PFSK-1 (cell line): Measurements from ENCODE around the gene NR3C1.

ENCODE experiments used
- TAF1 ChIP-seq: IDR thresholded peaks from 2 replicates; pipeline ENCODE4 v1.6.1; 2012; ENCODE audit warnings: low read length, control low read depth, borderline replicate concordance; ENCODE audit not compliant: insufficient read depth
- TF ChIP-seq, protein P1 (sequence below), 2 experiments: IDR thresholded peaks; 2 replicates each; pipeline versions ENCODE4 v1.6.1 to v1.8.0; 2011 to 2012; ENCODE audit warnings: low read depth in 2 of 2, low read length in 2 of 2, control low read depth in 1 of 2, inconsistent platforms in 1 of 2, mild to moderate bottlenecking in 1 of 2, moderate library complexity in 1 of 2; ENCODE audit not compliant: insufficient read depth in 1 of 2

DNA sequence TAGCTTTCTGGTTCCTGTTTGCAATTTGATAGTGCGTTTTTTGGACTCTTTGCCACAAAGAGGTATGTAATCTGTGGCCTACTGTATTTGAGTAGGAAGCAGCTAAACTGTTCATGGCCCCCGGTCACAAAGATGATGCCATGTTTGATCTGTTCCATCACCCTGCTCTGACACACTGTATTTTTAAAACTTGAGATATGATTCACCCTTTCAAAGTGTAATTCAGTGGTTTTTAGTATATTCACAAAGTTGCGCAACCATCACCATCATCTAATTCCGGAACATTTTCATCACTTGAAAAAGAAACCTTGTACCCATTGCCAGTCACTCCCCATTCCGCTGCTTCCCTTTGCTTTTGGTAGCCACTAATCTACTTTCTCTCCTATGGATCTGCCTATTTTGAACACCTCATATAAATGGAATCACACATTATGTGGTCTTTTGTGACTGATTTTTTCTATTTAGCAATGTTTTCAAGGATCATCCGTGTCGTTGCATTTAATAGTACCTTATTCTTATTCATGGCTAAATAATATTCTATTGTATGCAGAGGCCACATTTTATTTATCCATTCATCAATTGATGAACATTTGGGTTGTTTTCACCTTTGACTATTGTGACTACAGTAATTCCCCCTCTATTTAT is 141.6 kb downstream of the NR3C1 start:
- no peak for TF ChIP-seq TAF1
- TF ChIP-seq, protein P1, sequence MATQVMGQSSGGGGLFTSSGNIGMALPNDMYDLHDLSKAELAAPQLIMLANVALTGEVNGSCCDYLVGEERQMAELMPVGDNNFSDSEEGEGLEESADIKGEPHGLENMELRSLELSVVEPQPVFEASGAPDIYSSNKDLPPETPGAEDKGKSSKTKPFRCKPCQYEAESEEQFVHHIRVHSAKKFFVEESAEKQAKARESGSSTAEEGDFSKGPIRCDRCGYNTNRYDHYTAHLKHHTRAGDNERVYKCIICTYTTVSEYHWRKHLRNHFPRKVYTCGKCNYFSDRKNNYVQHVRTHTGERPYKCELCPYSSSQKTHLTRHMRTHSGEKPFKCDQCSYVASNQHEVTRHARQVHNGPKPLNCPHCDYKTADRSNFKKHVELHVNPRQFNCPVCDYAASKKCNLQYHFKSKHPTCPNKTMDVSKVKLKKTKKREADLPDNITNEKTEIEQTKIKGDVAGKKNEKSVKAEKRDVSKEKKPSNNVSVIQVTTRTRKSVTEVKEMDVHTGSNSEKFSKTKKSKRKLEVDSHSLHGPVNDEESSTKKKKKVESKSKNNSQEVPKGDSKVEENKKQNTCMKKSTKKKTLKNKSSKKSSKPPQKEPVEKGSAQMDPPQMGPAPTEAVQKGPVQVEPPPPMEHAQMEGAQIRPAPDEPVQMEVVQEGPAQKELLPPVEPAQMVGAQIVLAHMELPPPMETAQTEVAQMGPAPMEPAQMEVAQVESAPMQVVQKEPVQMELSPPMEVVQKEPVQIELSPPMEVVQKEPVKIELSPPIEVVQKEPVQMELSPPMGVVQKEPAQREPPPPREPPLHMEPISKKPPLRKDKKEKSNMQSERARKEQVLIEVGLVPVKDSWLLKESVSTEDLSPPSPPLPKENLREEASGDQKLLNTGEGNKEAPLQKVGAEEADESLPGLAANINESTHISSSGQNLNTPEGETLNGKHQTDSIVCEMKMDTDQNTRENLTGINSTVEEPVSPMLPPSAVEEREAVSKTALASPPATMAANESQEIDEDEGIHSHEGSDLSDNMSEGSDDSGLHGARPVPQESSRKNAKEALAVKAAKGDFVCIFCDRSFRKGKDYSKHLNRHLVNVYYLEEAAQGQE (IDR thresholded peaks at IDR 0.05; ENCODE audit: insufficient read depth in 1 of 2, low read depth in 2 of 2, low read length in 2 of 2) = no peak
